Measurements from ENCODE around the gene GTSE1.

The GTSE1 gene, protein sequence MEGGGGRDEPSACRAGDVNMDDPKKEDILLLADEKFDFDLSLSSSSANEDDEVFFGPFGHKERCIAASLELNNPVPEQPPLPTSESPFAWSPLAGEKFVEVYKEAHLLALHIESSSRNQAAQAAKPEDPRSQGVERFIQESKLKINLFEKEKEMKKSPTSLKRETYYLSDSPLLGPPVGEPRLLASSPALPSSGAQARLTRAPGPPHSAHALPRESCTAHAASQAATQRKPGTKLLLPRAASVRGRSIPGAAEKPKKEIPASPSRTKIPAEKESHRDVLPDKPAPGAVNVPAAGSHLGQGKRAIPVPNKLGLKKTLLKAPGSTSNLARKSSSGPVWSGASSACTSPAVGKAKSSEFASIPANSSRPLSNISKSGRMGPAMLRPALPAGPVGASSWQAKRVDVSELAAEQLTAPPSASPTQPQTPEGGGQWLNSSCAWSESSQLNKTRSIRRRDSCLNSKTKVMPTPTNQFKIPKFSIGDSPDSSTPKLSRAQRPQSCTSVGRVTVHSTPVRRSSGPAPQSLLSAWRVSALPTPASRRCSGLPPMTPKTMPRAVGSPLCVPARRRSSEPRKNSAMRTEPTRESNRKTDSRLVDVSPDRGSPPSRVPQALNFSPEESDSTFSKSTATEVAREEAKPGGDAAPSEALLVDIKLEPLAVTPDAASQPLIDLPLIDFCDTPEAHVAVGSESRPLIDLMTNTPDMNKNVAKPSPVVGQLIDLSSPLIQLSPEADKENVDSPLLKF
- 0.23 to 3.5 (median 0.91) reads per million in 9 experiments for total RNA-seq

DNA sequence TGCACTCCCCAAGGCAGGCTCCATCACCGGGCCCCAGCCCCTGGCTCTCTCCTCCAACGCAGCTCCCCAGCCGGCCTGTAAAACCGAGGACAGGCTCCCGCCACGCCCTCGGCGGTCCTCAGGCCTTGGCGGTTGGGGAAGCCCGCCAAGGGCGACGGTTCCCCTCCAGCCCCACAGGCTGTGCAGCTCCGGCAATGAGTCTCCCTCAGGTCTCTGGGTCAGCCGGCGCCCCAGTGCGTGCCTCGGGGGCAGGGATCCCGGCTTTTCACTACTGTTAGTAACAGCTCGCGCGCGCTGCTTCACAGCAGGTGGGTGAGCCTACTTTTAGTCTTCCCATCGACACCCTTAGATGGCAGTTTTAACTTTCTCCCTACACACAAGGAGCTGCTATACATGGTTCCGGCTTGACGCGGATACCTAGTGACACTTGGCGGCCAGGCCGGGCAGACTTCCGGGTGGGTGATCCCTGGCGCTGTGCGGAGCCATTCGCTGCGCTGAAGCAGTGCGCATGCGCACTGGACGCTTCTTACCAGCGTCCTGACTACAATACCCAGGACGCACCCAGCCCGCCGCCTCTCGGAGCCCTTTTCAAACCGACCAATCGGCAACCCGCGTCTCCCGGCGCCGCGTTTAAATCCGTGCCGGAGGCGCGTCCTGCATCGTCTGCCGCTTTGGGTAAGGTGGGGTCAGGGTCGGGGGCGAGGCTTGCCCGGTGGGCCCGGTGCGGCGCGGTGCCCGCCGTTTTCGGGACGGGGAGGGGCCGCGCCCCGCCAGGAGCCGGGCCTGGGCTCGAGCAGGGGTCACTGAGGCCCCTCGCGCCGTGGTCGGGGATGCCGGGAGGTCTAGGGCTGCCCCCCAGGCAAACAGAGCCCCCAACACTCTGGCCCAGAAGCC, at the start of gene GTSE1:
Gene GTSE1 (plus strand): TSS at position 614 of the 894 bp plus-strand sequence. CDS start 531 bp downstream, outside the sequence.
- Mint-ChIP-seq H3K27ac (peak within 1 kb of the TSS; percentile 98), H3K27me3 (no peaks in the 10 kb centered on the region), H3K4me3 (peak within 1 kb of the TSS; percentile 95), H3K9me3 (no peaks in the 10 kb centered on the region), H3K4me1 (ENCODE audit: low read depth in 2 of 2) (peaks cover 27 to 35% of the 10 kb centered on the region in 2 donors), H3K36me3 (ENCODE audit: insufficient read depth) (peaks cover 35% of the 10 kb centered on the region)
- ATAC-seq (replicated peaks), result peak; percentile 97
- DNase-seq, result peak; percentile 94 to 96 (median 95)

GRCh38 chr22:46247443-46247975, 49.2 kb upstream of the GTSE1 start:
- no peak for ATAC-seq (replicated peaks)
- no peaks in the 10 kb centered on the region for H3K9me3 Mint-ChIP-seq
- H3K36me3 Mint-ChIP-seq (ENCODE audit: insufficient read depth), result peaks cover 4% of the 10 kb centered on the region
- DNase-seq, result no peak
- no peak overlapping the region for H3K4me3 Mint-ChIP-seq
- peaks cover 30% of the 10 kb centered on the region in 2 donors for H3K4me1 Mint-ChIP-seq (ENCODE audit: low read depth in 2 of 2)
- H3K27me3 Mint-ChIP-seq, result no peaks in the 10 kb centered on the region
- no peak overlapping the region for H3K27ac Mint-ChIP-seq

DNA sequence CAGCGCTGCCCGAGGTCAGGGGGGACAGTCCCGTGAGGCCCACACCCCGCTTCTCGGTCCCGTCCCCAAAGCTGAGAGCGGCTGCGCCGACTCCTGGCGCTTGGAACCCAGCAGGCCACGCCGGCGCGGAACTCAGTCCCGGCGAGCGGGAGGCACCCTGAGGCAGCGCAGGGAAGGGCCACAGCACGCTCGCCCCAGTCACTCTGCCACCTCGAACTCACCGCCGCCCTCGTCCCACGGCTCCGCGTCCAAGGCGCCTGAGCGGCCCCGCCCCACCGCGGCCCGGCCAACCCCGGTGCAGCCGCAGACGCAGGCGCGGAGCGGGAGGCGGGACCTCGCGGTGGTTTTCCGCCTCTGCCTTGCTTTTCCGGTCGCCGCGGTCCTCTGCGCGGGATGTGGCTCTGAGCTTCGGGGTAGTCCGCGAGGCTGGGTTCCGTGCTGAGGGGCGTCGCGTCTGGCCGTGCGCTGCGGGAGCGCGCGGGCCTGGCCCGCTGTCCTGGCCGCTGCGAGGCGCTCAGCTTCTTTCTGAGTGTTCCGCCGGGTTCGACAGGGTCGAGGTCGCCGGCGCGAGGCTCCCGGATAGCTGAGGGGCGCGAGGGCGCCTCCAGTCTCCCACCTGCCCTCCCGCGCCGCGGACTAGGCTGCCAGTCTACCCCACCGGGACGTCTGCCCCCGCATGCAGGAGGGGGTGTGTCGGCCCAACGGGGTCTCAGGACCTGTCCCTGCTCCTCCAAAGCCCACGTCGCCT, 46.5 kb upstream of the GTSE1 start, which contains the start of gene CDPF1:
Gene CDPF1 (minus strand): TSS at position 259 of the 748 bp plus-strand sequence. CDS start 2,009 bp downstream, outside the sequence.
- Mint-ChIP-seq H3K27me3 (no peaks in the 10 kb centered on the region), H3K4me1 (ENCODE audit: low read depth in 2 of 2) (peaks cover 29 to 36% of the 10 kb centered on the region in 2 donors), H3K4me3 (peak within 1 kb of the TSS; percentile 79 to 80), H3K9me3 (no peaks in the 10 kb centered on the region), H3K36me3 (ENCODE audit: insufficient read depth) (peaks cover 1% of the 10 kb centered on the region), H3K27ac (peak within 1 kb of the TSS; percentile 62 to 66)
- ATAC-seq (replicated peaks) (peak; percentile 93), DNase-seq (peak; percentile 89 to 92 (median 90))

DNA sequence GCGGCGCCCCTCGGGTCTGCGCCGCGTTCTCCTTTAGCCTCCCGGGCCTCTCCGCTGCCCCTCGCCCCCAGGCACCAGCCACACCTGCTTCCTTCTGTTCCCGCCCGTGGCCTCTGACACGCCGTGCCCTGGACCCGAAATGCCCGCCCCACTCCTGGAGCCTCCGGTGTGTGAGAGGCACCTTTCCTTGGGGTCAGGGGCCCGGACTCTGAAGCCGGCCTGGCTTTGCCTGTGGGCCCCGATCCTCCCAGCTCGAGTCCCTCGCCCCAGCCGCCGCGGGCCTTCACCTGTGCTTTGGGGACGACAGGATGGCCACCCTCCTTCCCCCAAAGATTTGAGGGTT, 45.9 kb upstream of the GTSE1 start:
- DNase-seq, result no peak
- peaks cover 2% of the 10 kb centered on the region for H3K36me3 Mint-ChIP-seq (ENCODE audit: insufficient read depth)
- no peaks in the 10 kb centered on the region for H3K27me3 Mint-ChIP-seq
- H3K27ac Mint-ChIP-seq, result peak overlapping the region; percentile 62 to 66
- ATAC-seq (replicated peaks), result no peak
- peak overlapping the region; percentile 79 to 80 for H3K4me3 Mint-ChIP-seq
- peaks cover 29 to 34% of the 10 kb centered on the region in 2 donors for H3K4me1 Mint-ChIP-seq (ENCODE audit: low read depth in 2 of 2)
- H3K9me3 Mint-ChIP-seq, result no peaks in the 10 kb centered on the region

DNA sequence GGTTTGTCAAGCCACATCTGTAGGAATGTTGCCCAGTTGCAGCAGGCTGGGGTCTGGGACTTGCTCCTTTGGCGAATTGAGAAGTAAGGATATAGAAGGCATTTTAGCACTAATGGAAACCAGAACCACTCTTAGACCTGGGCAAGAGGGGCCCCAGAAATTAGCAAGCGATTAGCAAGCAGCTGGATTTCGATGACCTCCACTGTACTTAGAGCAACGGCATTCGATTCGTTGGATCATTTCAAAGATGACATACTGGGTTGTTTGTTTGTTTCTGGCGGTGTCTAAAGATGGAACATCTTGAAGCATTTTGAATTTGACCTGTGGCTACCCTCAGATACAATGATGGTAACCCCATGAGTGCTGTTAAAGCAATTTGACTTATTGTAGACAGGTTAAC, 45.4 kb upstream of the GTSE1 start:
- H3K4me1 Mint-ChIP-seq (ENCODE audit: low read depth in 2 of 2), result peaks cover 27 to 32% of the 10 kb centered on the region in 2 donors
- peaks cover 2% of the 10 kb centered on the region for H3K36me3 Mint-ChIP-seq (ENCODE audit: insufficient read depth)
- no peaks in the 10 kb centered on the region for H3K27me3 Mint-ChIP-seq
- H3K4me3 Mint-ChIP-seq, result peak overlapping the region; percentile 79 to 80
- no peak for ATAC-seq (replicated peaks)
- peak overlapping the region; percentile 62 to 66 for H3K27ac Mint-ChIP-seq
- H3K9me3 Mint-ChIP-seq, result no peaks in the 10 kb centered on the region
- no peak for DNase-seq

- no peaks in the 10 kb centered on the region for H3K9me3 Mint-ChIP-seq
- peak overlapping the region; percentile 79 to 80 for H3K4me3 Mint-ChIP-seq
- no peak for DNase-seq
- ATAC-seq (replicated peaks), result no peak
- peaks cover 2% of the 10 kb centered on the region for H3K36me3 Mint-ChIP-seq (ENCODE audit: insufficient read depth)
- H3K27ac Mint-ChIP-seq, result peak overlapping the region in 1 of 2 donors; percentile 19
- H3K27me3 Mint-ChIP-seq, result no peaks in the 10 kb centered on the region
- peaks cover 24 to 27% of the 10 kb centered on the region in 2 donors for H3K4me1 Mint-ChIP-seq (ENCODE audit: low read depth in 2 of 2)
Observed at GRCh38 chr22:46251816-46252380, 44.8 kb upstream of the GTSE1 start.

DNA sequence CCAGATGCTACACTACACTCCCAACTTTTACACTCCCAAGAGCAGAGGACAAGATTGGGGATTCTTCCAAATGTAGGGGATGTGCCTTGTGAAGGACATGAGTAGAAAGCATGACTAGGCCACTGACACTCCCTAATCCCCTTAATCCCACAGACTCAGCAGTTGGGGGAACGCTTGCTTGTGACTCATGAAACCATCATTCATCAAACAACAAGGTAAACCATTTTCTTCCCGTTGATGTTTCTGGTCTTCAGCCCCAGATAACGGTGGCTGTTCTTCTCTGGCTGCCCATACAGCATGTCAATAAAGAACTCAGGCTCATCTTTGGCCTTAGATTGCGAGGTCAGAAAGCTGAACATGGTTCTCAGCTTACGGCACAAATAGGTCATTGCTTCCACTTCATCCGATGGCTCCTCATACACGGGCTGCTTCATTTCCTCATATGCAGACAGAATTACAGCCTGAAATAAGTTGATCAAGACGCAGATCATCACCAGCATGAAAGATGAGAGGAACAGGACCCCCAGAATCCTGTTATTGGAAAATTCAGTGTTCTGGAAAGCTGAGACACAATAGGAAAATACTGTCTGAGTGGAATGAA, 40.2 kb upstream of the GTSE1 start:
- no peaks in the 10 kb centered on the region for H3K9me3 Mint-ChIP-seq
- H3K36me3 Mint-ChIP-seq (ENCODE audit: insufficient read depth), result peaks cover 2% of the 10 kb centered on the region
- H3K4me3 Mint-ChIP-seq, result no peak overlapping the region
- peaks cover 23 to 38% of the 10 kb centered on the region in 2 donors for H3K27me3 Mint-ChIP-seq
- ATAC-seq (replicated peaks), result no peak
- DNase-seq, result no peak
- peaks cover 9 to 10% of the 10 kb centered on the region in 2 donors for H3K4me1 Mint-ChIP-seq (ENCODE audit: low read depth in 2 of 2)
- H3K27ac Mint-ChIP-seq, result no peak overlapping the region

- peaks cover 6% of the 10 kb centered on the region for H3K36me3 Mint-ChIP-seq (ENCODE audit: insufficient read depth)
- no peak overlapping the region for H3K4me3 Mint-ChIP-seq
Observed at GRCh38 chr22:46259374-46259773, 37.3 kb upstream of the GTSE1 start.

DNA sequence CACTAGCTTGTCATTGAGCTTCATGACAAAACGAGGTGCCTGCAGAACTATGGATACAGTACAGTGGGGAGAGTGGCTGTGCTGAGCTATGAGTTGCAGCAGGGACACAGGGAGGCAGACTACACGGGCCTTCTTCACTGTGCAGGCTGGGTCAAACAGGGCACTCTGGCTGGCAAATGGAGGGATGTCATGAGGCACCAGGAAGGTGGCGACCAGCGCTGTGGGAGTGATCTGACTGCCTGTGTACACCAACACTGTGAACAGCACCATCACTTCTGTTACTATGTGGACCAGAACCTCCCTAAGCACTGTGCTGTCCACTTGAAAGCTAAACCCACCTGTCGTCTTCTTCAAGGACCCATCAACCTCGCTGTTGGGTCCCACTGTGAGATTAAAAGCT, 36.6 kb upstream of the GTSE1 start:
- no peak overlapping the region for H3K27ac Mint-ChIP-seq
- no peak overlapping the region for H3K4me3 Mint-ChIP-seq
- no peaks in the 10 kb centered on the region for H3K9me3 Mint-ChIP-seq
- peaks cover 5 to 12% of the 10 kb centered on the region in 2 donors for H3K4me1 Mint-ChIP-seq (ENCODE audit: low read depth in 2 of 2)
- H3K27me3 Mint-ChIP-seq, result peaks cover 35 to 58% of the 10 kb centered on the region in 2 donors
- H3K36me3 Mint-ChIP-seq (ENCODE audit: insufficient read depth), result peaks cover 6% of the 10 kb centered on the region
- no peak for ATAC-seq (replicated peaks)
- no peak for DNase-seq

More at GRCh38 chr22:46259374-46259773, 37.3 kb upstream of the GTSE1 start:
- Mint-ChIP-seq H3K4me1 (ENCODE audit: low read depth in 2 of 2) (peaks cover 8 to 14% of the 10 kb centered on the region in 2 donors), H3K27me3 (peaks cover 35 to 58% of the 10 kb centered on the region in 2 donors), H3K27ac (no peak overlapping the region), H3K9me3 (no peaks in the 10 kb centered on the region)
- ATAC-seq (replicated peaks) (no peak), DNase-seq (no peak)

DNA sequence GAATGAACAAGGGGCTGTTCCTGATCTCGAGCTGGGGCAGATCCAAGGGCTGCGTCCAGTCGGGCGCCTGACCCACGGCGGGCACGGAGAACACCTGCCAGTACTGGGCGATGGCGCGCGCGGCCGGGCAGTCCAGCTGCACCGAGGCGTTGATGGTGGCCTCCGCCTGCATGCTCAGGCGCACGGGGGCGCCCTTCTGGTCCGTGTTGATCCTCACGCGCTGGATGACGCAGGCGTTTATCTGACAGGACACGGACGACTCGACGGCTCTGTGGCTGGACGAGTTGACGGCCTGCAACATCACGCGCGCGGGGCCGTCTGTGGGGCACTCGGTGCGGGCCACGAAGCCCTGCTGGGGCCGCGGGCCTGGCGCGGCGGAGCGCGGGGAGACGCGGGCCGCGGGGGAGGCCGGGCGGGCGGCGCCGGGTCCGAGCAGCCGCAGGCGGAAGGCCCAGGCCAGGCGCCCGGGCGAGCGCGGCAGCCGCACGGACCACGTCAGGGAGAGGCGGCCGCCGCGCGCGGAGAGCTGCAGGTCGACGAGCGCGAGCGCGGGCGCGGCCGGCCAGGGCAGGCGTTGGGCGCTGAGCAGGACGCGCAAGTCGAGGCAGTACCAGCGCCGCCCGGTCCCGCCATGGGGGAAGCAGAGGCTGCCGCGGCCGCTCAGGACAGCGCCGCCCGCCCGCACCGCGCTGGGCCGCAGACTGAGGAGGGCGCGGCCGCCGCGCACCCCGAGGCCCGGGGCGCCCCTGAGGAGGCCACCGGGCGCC, 34.0 kb upstream of the GTSE1 start:
- H3K27me3 Mint-ChIP-seq, result peaks cover 35 to 58% of the 10 kb centered on the region in 2 donors
- H3K4me3 Mint-ChIP-seq, result peak overlapping the region; percentile 37 to 55
- peaks cover 6% of the 10 kb centered on the region for H3K36me3 Mint-ChIP-seq (ENCODE audit: insufficient read depth)
- no peak overlapping the region for H3K27ac Mint-ChIP-seq
- H3K4me1 Mint-ChIP-seq (ENCODE audit: low read depth in 2 of 2), result peaks cover 11 to 17% of the 10 kb centered on the region in 2 donors
- no peaks in the 10 kb centered on the region for H3K9me3 Mint-ChIP-seq
- peak in 2 of 3 experiments; percentile 41 to 42 for DNase-seq
- ATAC-seq (replicated peaks), result peak; percentile 83

- H3K36me3 Mint-ChIP-seq (ENCODE audit: insufficient read depth), result peaks cover 6% of the 10 kb centered on the region
- H3K4me3 Mint-ChIP-seq, result peak within 1 kb of the TSS; percentile 55 to 69
- ATAC-seq (replicated peaks) (no peak), DNase-seq (no peak)
- no peaks in the 10 kb centered on the region for H3K9me3 Mint-ChIP-seq
- peak within 1 kb of the TSS in 1 of 2 donors; percentile 44 for H3K27ac Mint-ChIP-seq
- peaks cover 13 to 19% of the 10 kb centered on the region in 2 donors for H3K4me1 Mint-ChIP-seq (ENCODE audit: low read depth in 2 of 2)
- H3K27me3 Mint-ChIP-seq, result peaks cover 35 to 53% of the 10 kb centered on the region in 2 donors
Observed at GRCh38 chr22:46263216-46263590, 33.5 kb upstream of the GTSE1 start, which contains the start of gene PKDREJ. PKDREJ (minus strand) TSS chr22:46263343; CDS start chr22:46263322, 21 bp downstream.

Measured in effector memory CD8-positive, alpha-beta T cell (primary cell).